SH-SY5Y (cell line): ENCODE results near the gene EGR4.

Experiments used
- GATA2 ChIP-seq: IDR thresholded peaks from 2 replicates; pipeline ENCODE4 v1.6.1; 2011; ENCODE audit warnings: mild to moderate bottlenecking, low read depth, low read length
- GATA3 ChIP-seq: IDR thresholded peaks from 2 replicates; pipeline ENCODE4 v1.6.1; 2011; ENCODE audit warnings: low read depth, mild to moderate bottlenecking, low read length, moderate library complexity

The EGR4 gene

GRCh38 chr2:73293534-73294171, at the start of gene EGR4:
Gene EGR4, minus strand, starts transcription at chr2:73293548. Its CDS starts 231 bp downstream, at chr2:73293317.
- TF ChIP-seq GATA2 (no peak), GATA3 (no peak)

GRCh38 chr2:73341039-73341438, 47.7 kb upstream of the EGR4 start:
- TF ChIP-seq GATA2 = no peak
- no peak for TF ChIP-seq GATA3

- TF ChIP-seq GATA3 = no peak
- TF ChIP-seq GATA2 = no peak
These were observed 45.9 kb upstream of the EGR4 start for GRCh38 chr2:73339201-73339600.

- no peak for TF ChIP-seq GATA2
These were observed 44.5 kb upstream of the EGR4 start for GRCh38 chr2:73337828-73338227.

- TF ChIP-seq GATA2 (no peak), GATA3 (no peak)
These were observed 41.3 kb upstream of the EGR4 start for GRCh38 chr2:73334620-73335019.

- TF ChIP-seq GATA2 (no peak), GATA3 (no peak)
These were observed 40.7 kb upstream of the EGR4 start for GRCh38 chr2:73334045-73334444.

- no peak for TF ChIP-seq GATA2
- TF ChIP-seq GATA3 = no peak
These were observed 40.2 kb upstream of the EGR4 start for GRCh38 chr2:73333564-73333963.

GRCh38 chr2:73324126-73324725, 30.9 kb upstream of the EGR4 start:
- TF ChIP-seq GATA2 (no peak), GATA3 (no peak)

GRCh38 chr2:73323551-73323950, 30.2 kb upstream of the EGR4 start:
- TF ChIP-seq GATA2 (no peak), GATA3 (no peak)

- TF ChIP-seq GATA2 (no peak), GATA3 (no peak)
These were observed 21.1 kb upstream of the EGR4 start for GRCh38 chr2:73314441-73314840.

GRCh38 chr2:73307720-73308119, 14.4 kb upstream of the EGR4 start:
- no peak for TF ChIP-seq GATA2
- TF ChIP-seq GATA3 = no peak

- TF ChIP-seq GATA3 = no peak
- TF ChIP-seq GATA2 = no peak
These were observed 8.3 kb upstream of the EGR4 start for GRCh38 chr2:73301636-73302035.

- TF ChIP-seq GATA2 (no peak), GATA3 (no peak)
These were observed 7.6 kb upstream of the EGR4 start for GRCh38 chr2:73300926-73301325.

- TF ChIP-seq GATA3 = no peak
- no peak for TF ChIP-seq GATA2
These were observed 4.2 kb upstream of the EGR4 start for GRCh38 chr2:73297586-73297985.

- TF ChIP-seq GATA3 (no peak), GATA2 (no peak)
These were observed 3.8 kb upstream of the EGR4 start for GRCh38 chr2:73297151-73297559.
